Measurements from ENCODE around the gene CACNG6.

The CACNG6 gene

GRCh38 chr19:53994811-53995210, 3.4 kb downstream of the CACNG6 start:
- Histone ChIP-seq H3K27ac (no peak overlapping the region), H3K27me3 (peaks cover 0 to 78% of the 10 kb centered on the region in 2 donors), H3K36me3 (no peaks in the 10 kb centered on the region), H3K4me1 (peaks cover 0 to 10% (median 8%) of the 10 kb centered on the region in 4 donors), H3K9me3 (no peaks in the 10 kb centered on the region), H3K4me3 (no peak overlapping the region)
- intact Hi-C loops (cut with DNase I; ENCODE audit: low total_unique reads), result no loop called here
- TF ChIP-seq CTCF (IDR thresholded peaks at IDR 0.05), result no peak
- DNase-seq, result no peak

- Histone ChIP-seq H3K4me3 (no peak overlapping the region), H3K27ac (no peak overlapping the region), H3K9me3 (no peaks in the 10 kb centered on the region), H3K36me3 (no peaks in the 10 kb centered on the region), H3K4me1 (no peaks in the 10 kb centered on the region), H3K27me3 (peaks cover 0 to 69% of the 10 kb centered on the region in 2 donors)
- intact Hi-C loops (cut with DNase I; ENCODE audit: low total_unique reads), result no loop called here
- DNase-seq, result no peak
- no peak for TF ChIP-seq CTCF (IDR thresholded peaks at IDR 0.05)
Observed at GRCh38 chr19:53998223-53998622, 6.8 kb downstream of the CACNG6 start.

GRCh38 chr19:53999694-54000093, 8.3 kb downstream of the CACNG6 start:
- TF ChIP-seq CTCF (IDR thresholded peaks at IDR 0.05), result no peak
- intact Hi-C loops (cut with DNase I; ENCODE audit: low total_unique reads), result no loop called here
- H3K36me3 ChIP-seq, result no peaks in the 10 kb centered on the region
- H3K9me3 ChIP-seq, result no peaks in the 10 kb centered on the region
- H3K27me3 ChIP-seq, result peaks cover 0 to 60% of the 10 kb centered on the region in 2 donors
- H3K4me3 ChIP-seq, result no peak overlapping the region
- no peak overlapping the region for H3K27ac ChIP-seq
- DNase-seq, result no peak
- no peaks in the 10 kb centered on the region for H3K4me1 ChIP-seq

GRCh38 chr19:54001496-54001895, 10.1 kb downstream of the CACNG6 start:
- Histone ChIP-seq H3K4me1 (no peaks in the 10 kb centered on the region), H3K4me3 (no peak overlapping the region), H3K36me3 (no peaks in the 10 kb centered on the region), H3K9me3 (no peaks in the 10 kb centered on the region), H3K27me3 (peaks cover 0 to 49% of the 10 kb centered on the region in 2 donors), H3K27ac (no peak overlapping the region)
- intact Hi-C loops (cut with DNase I; ENCODE audit: low total_unique reads), result no loop called here
- no peak for TF ChIP-seq CTCF (IDR thresholded peaks at IDR 0.05)
- no peak for DNase-seq

GRCh38 chr19:54002495-54003315, 11.3 kb downstream of the CACNG6 start:
- TF ChIP-seq CTCF (IDR thresholded peaks at IDR 0.05), result no peak
- Histone ChIP-seq H3K4me3 (no peak overlapping the region), H3K4me1 (no peaks in the 10 kb centered on the region), H3K9me3 (no peaks in the 10 kb centered on the region), H3K36me3 (no peaks in the 10 kb centered on the region), H3K27me3 (peaks cover 0 to 46% of the 10 kb centered on the region in 2 donors), H3K27ac (no peak overlapping the region)
- no peak for DNase-seq
- intact Hi-C loops (cut with DNase I; ENCODE audit: low total_unique reads), result no loop called here

Measured in tibial artery (tissue), 4 donors.